KMS-11 (cell line): ENCODE results near the gene JPH3.
A peak's percentile ranks its signal among the peaks of the same experiment; 100 is the strongest.

Experiments used
- H2AFZ ChIP-seq: fragments of 200-600 bp; sonication (generic); 2 replicates; pipeline ENCODE4 v1.6.1; 2016; ENCODE audit warnings: antibody characterized with exemption, mixed run types, low read depth
- H3K27ac ChIP-seq: fragments of 200-600 bp; sonication (generic); 2 replicates; pipeline ENCODE4 v1.6.1; 2016; ENCODE audit warnings: mild to moderate bottlenecking, mixed run types
- H3K27me3 ChIP-seq: fragments of 200-600 bp; sonication (generic); 2 replicates; pipeline ENCODE4 v1.6.1; 2017; ENCODE audit warnings: mild to moderate bottlenecking, low read depth, mixed run types, moderate library complexity; ENCODE audit not compliant: insufficient read depth
- H3K36me3 ChIP-seq: fragments of 200-600 bp; sonication (generic); 2 replicates; pipeline ENCODE4 v1.6.1; 2017; ENCODE audit warnings: mild to moderate bottlenecking, mixed run types; ENCODE audit not compliant: insufficient read depth
- H3K4me1 ChIP-seq: fragments of 200-600 bp; sonication (generic); 2 replicates; pipeline ENCODE4 v1.6.1; 2016; ENCODE audit warnings: mild to moderate bottlenecking, low read depth, mixed run types; ENCODE audit not compliant: poor library complexity, severe bottlenecking
- H3K4me2 ChIP-seq: fragments of 200-600 bp; sonication (generic); 2 replicates; pipeline ENCODE4 v1.7.0; 2016; ENCODE audit warnings: mild to moderate bottlenecking, mixed run types
- H3K4me3 ChIP-seq: fragments of 200-600 bp; sonication (generic); IDR thresholded peaks from 2 replicates; pipeline ENCODE4 v1.6.1; 2017; ENCODE audit warnings: low read depth, low read length, mixed read lengths; ENCODE audit not compliant: insufficient read depth
- H3K79me2 ChIP-seq: fragments of 200-600 bp; sonication (generic); 2 replicates; pipeline ENCODE4 v1.6.1; 2016; ENCODE audit warnings: low read depth, mixed run types; ENCODE audit not compliant: insufficient read depth
- H3K9ac ChIP-seq: fragments of 200-600 bp; sonication (generic); 2 replicates; pipeline ENCODE4 v1.6.1; 2016; ENCODE audit warnings: mild to moderate bottlenecking, mixed run types
- H4K20me1 ChIP-seq: fragments of 200-600 bp; sonication (generic); 2 replicates; pipeline ENCODE4 v1.6.1; 2016; ENCODE audit warnings: mild to moderate bottlenecking, mixed run types; ENCODE audit not compliant: insufficient read depth
- TF ChIP-seq, protein P1 (sequence below): fragments of 200-600 bp; sonication (generic); conservative IDR thresholded peaks from 2 replicates; pipeline ENCODE4 v1.6.1; 2017; ENCODE audit warnings: low read depth, mild to moderate bottlenecking, antibody characterized with exemption, low read length, moderate library complexity, mixed read lengths

JPH3 gene

DNA sequence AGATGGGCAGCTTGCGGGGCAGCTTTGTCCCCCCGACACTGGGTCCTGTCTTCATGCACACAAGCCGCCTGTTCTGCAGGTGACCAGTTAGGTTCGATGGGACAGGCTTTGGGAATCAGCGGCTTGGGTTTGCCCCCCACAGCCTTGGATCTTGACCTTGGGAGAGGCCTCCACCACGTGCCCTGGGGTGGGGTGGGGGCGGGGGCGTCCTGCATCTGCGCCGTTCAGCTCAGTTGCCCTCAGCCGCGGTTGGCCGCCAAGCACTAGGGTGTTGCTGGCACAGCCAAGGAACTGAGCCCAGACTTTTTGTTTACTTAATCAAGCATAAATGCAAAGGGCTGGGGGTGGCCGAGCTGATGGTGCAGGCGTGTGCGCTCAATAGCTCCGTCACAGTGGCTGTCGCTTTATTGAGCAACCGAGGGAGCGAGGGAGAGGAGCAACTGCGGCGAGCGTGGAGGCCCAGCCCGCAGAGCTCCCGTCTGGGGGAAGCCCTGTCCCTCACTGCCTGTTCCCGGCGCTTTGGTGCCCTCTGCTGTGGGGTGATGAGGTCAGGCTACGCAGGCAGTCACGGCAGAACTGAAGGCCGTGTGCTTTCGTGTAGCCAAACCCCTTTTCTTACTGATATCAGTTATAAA is 33.9 kb downstream of the JPH3 start:
- H3K9ac ChIP-seq, result no peak overlapping the region; the same call in 1 of the 2 replicates
- no peaks in the 10 kb centered on the region for H3K36me3 ChIP-seq
- TF ChIP-seq, protein P1, sequence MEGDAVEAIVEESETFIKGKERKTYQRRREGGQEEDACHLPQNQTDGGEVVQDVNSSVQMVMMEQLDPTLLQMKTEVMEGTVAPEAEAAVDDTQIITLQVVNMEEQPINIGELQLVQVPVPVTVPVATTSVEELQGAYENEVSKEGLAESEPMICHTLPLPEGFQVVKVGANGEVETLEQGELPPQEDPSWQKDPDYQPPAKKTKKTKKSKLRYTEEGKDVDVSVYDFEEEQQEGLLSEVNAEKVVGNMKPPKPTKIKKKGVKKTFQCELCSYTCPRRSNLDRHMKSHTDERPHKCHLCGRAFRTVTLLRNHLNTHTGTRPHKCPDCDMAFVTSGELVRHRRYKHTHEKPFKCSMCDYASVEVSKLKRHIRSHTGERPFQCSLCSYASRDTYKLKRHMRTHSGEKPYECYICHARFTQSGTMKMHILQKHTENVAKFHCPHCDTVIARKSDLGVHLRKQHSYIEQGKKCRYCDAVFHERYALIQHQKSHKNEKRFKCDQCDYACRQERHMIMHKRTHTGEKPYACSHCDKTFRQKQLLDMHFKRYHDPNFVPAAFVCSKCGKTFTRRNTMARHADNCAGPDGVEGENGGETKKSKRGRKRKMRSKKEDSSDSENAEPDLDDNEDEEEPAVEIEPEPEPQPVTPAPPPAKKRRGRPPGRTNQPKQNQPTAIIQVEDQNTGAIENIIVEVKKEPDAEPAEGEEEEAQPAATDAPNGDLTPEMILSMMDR, result peak; percentile 52
- peak overlapping the region; percentile 90 for H2AFZ ChIP-seq
- no peak overlapping the region for H3K4me3 ChIP-seq
- H3K79me2 ChIP-seq, result no peaks in the 10 kb centered on the region
- H3K27me3 ChIP-seq, result peaks cover 78% of the 10 kb centered on the region
- peak overlapping the region; percentile 57 for H3K4me2 ChIP-seq
- H3K4me1 ChIP-seq, result no peaks in the 10 kb centered on the region
- no peaks in the 10 kb centered on the region for H4K20me1 ChIP-seq
- no peak overlapping the region for H3K27ac ChIP-seq

DNA sequence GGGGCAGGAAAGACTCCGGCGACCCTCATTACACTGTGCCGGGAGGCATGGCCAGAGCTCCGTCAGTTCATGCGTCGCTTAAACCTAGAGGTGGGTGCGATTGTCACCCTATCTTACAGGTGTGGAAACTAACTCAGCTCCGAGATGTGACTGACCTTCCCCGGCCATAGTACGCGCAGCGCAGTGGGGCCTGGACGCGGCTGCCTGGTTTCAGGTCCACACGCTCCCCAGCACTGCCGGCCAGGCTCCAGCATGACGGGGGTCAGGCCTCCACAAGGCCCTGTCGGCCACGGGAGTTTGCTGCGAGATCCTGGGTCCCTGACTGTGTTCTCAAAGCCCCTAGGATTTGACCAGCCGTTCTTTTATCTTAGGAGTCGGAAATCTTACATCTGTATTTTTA is 34.4 kb downstream of the JPH3 start:
- TF ChIP-seq, protein P1, result 0 out of 2 replicates have a peak, but pooled peaks have one; percentile 3
- no peak overlapping the region; the same call in 1 of the 2 replicates for H3K4me2 ChIP-seq
- H3K79me2 ChIP-seq, result no peaks in the 10 kb centered on the region
- H4K20me1 ChIP-seq, result no peaks in the 10 kb centered on the region
- no peak overlapping the region for H3K9ac ChIP-seq
- peaks cover 77% of the 10 kb centered on the region for H3K27me3 ChIP-seq
- no peak overlapping the region for H2AFZ ChIP-seq
- H3K4me1 ChIP-seq, result no peaks in the 10 kb centered on the region
- no peak overlapping the region for H3K27ac ChIP-seq
- no peak overlapping the region for H3K4me3 ChIP-seq
- no peaks in the 10 kb centered on the region for H3K36me3 ChIP-seq

DNA sequence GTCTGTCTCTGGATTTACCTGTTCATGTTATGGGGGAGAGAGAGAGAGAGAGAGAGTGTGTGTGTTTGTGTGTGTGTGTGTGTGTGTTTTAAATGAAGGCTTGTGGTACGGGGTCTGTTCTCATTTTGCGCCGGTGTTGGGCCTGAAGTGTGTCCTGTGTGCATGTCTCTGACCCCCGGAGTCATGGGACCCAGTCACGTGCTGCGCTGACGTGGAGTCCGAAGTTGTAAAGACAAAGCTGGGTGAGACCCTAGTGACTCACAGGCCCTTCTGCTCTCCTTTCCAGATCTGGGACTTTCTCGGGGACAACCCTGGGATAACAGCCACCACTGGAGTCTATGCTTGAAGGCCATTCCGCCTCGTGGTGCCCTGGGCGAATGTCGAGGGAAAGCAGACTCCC is 35.0 kb downstream of the JPH3 start:
- no peaks in the 10 kb centered on the region for H3K79me2 ChIP-seq

DNA sequence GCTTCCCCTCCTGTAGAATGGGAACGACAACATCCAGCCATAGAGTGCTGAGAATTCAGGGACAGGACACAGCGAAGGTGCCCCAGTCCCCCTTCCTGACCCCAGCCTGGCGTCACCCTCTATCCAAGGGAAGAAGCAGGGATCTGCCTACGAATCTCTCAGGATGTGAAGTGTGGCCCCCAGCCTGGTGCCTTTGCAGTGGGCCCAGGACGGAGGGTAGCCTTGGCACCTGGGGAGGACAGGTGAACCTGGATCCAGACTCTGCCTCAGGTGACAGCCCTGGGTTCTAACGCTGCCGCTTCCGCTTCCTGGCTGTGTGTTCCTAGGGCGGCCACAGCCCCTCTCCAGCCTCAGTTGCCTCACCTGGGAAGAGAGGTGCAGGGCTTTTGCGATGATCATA is 36.4 kb downstream of the JPH3 start:
- H4K20me1 ChIP-seq, result no peaks in the 10 kb centered on the region

More for the DNA sequence above, 35.0 kb downstream of the JPH3 start:
- Histone ChIP-seq H3K36me3 (no peaks in the 10 kb centered on the region), H3K4me1 (no peaks in the 10 kb centered on the region), H4K20me1 (no peaks in the 10 kb centered on the region), H3K27ac (no peak overlapping the region), H3K27me3 (peaks cover 77% of the 10 kb centered on the region), H3K4me2 (no peak overlapping the region), H2AFZ (no peak overlapping the region), H3K4me3 (no peak overlapping the region), H3K9ac (no peak overlapping the region)
- TF ChIP-seq, protein P1, result no peak

More for the DNA sequence above, 36.4 kb downstream of the JPH3 start:
- Histone ChIP-seq H3K4me1 (no peaks in the 10 kb centered on the region), H3K36me3 (no peaks in the 10 kb centered on the region), H3K27ac (no peak overlapping the region), H3K79me2 (no peaks in the 10 kb centered on the region), H3K4me3 (no peak overlapping the region), H3K4me2 (no peak overlapping the region), H3K27me3 (peaks cover 73% of the 10 kb centered on the region), H2AFZ (no peak overlapping the region), H3K9ac (no peak overlapping the region)
- TF ChIP-seq, protein P1, result no peak
